ENCODE results near the gene DLG2. TPM values are rescaled to one million over a fixed set of nuclear protein-coding genes. Genes with fewer than 3 reads are reported as not detected.

DLG2 gene
- total RNA-seq, 2 experiments from 2014 or later, result 1.3 to 1.7 TPM

- Mint-ChIP-seq H3K27ac (no peak overlapping the region), H3K9me3 (peaks cover 6% of the 10 kb centered on the region), H3K27me3 (no peaks in the 10 kb centered on the region), H3K36me3 (ENCODE audit: low read depth) (no peaks in the 10 kb centered on the region), H3K4me1 (no peaks in the 10 kb centered on the region), H3K4me3 (no peak overlapping the region)
- CTCF ChIA-PET, result no interaction called here
- no peak for DNase-seq
- POLR2A ChIA-PET, result no interaction called here
These were observed 1329.6 kb downstream of the DLG2 start for GRCh38 chr11:84297570-84297969.

- H3K36me3 Mint-ChIP-seq (ENCODE audit: low read depth), result no peaks in the 10 kb centered on the region
- no peaks in the 10 kb centered on the region for H3K27me3 Mint-ChIP-seq
- no peaks in the 10 kb centered on the region for H3K4me1 Mint-ChIP-seq
- H3K9me3 Mint-ChIP-seq, result peaks cover 6% of the 10 kb centered on the region
- H3K27ac Mint-ChIP-seq, result no peak overlapping the region
- ChIA-PET POLR2A (no interaction called here), CTCF (no interaction called here)
- no peak for DNase-seq
- H3K4me3 Mint-ChIP-seq, result no peak overlapping the region
These were observed 1331.3 kb downstream of the DLG2 start for GRCh38 chr11:84295815-84296214.

GRCh38 chr11:84292955-84293354 is 1334.2 kb downstream of the DLG2 start:
- DNase-seq, result no peak
- H3K4me3 Mint-ChIP-seq, result no peak overlapping the region
- peaks cover 7% of the 10 kb centered on the region for H3K4me1 Mint-ChIP-seq
- peaks cover 6% of the 10 kb centered on the region for H3K9me3 Mint-ChIP-seq
- no peaks in the 10 kb centered on the region for H3K36me3 Mint-ChIP-seq (ENCODE audit: low read depth)
- no peaks in the 10 kb centered on the region for H3K27me3 Mint-ChIP-seq
- POLR2A ChIA-PET, result no interaction called here
- CTCF ChIA-PET, result no interaction called here
- H3K27ac Mint-ChIP-seq, result no peak overlapping the region

- no peak overlapping the region for H3K27ac Mint-ChIP-seq
- no peaks in the 10 kb centered on the region for H3K36me3 Mint-ChIP-seq (ENCODE audit: low read depth)
- H3K27me3 Mint-ChIP-seq, result no peaks in the 10 kb centered on the region
- peaks cover 7% of the 10 kb centered on the region for H3K9me3 Mint-ChIP-seq
- DNase-seq, result no peak
- ChIA-PET POLR2A (no interaction called here), CTCF (no interaction called here)
- H3K4me1 Mint-ChIP-seq, result peaks cover 7% of the 10 kb centered on the region
- H3K4me3 Mint-ChIP-seq, result no peak overlapping the region
These were observed 1335.1 kb downstream of the DLG2 start for GRCh38 chr11:84292006-84292405.

GRCh38 chr11:84290647-84291046 is 1336.5 kb downstream of the DLG2 start:
- POLR2A ChIA-PET, result no interaction called here

GRCh38 chr11:84289381-84289906 is 1337.7 kb downstream of the DLG2 start:
- peaks cover 7% of the 10 kb centered on the region for H3K4me1 Mint-ChIP-seq
- POLR2A ChIA-PET, result no interaction called here
- no peaks in the 10 kb centered on the region for H3K36me3 Mint-ChIP-seq (ENCODE audit: low read depth)
- H3K27me3 Mint-ChIP-seq, result no peaks in the 10 kb centered on the region
- peaks cover 7% of the 10 kb centered on the region for H3K9me3 Mint-ChIP-seq
- DNase-seq, result no peak
- H3K4me3 Mint-ChIP-seq, result no peak overlapping the region
- CTCF ChIA-PET, result no interaction called here
- H3K27ac Mint-ChIP-seq, result no peak overlapping the region

More at GRCh38 chr11:84290647-84291046, 1336.5 kb downstream of the DLG2 start:
- CTCF ChIA-PET, result no interaction called here
- Mint-ChIP-seq H3K27ac (no peak overlapping the region), H3K36me3 (ENCODE audit: low read depth) (no peaks in the 10 kb centered on the region), H3K9me3 (peaks cover 7% of the 10 kb centered on the region), H3K27me3 (no peaks in the 10 kb centered on the region), H3K4me3 (no peak overlapping the region), H3K4me1 (peaks cover 7% of the 10 kb centered on the region)
- no peak for DNase-seq

- H3K27me3 Mint-ChIP-seq, result no peaks in the 10 kb centered on the region
- no peaks in the 10 kb centered on the region for H3K36me3 Mint-ChIP-seq (ENCODE audit: low read depth)
- ChIA-PET POLR2A (no interaction called here), CTCF (no interaction called here)
- DNase-seq, result no peak
- H3K9me3 Mint-ChIP-seq, result peaks cover 11% of the 10 kb centered on the region
- no peaks in the 10 kb centered on the region for H3K4me1 Mint-ChIP-seq
- H3K4me3 Mint-ChIP-seq, result no peak overlapping the region
- no peak overlapping the region for H3K27ac Mint-ChIP-seq
These were observed 1353.6 kb downstream of the DLG2 start for GRCh38 chr11:84273541-84273940.

GRCh38 chr11:84270466-84270865 is 1356.7 kb downstream of the DLG2 start:
- no peak overlapping the region for H3K4me3 Mint-ChIP-seq
- peaks cover 9% of the 10 kb centered on the region for H3K9me3 Mint-ChIP-seq
- H3K4me1 Mint-ChIP-seq, result no peaks in the 10 kb centered on the region
- no peaks in the 10 kb centered on the region for H3K27me3 Mint-ChIP-seq
- CTCF ChIA-PET, result no interaction called here
- no peaks in the 10 kb centered on the region for H3K36me3 Mint-ChIP-seq (ENCODE audit: low read depth)
- POLR2A ChIA-PET, result no interaction called here
- DNase-seq, result no peak
- no peak overlapping the region for H3K27ac Mint-ChIP-seq

GRCh38 chr11:84264066-84264465 is 1363.1 kb downstream of the DLG2 start:
- H3K4me3 Mint-ChIP-seq, result no peak overlapping the region
- no peaks in the 10 kb centered on the region for H3K36me3 Mint-ChIP-seq (ENCODE audit: low read depth)
- ChIA-PET POLR2A (no interaction called here), CTCF (no interaction called here)
- H3K9me3 Mint-ChIP-seq, result peaks cover 3% of the 10 kb centered on the region
- no peaks in the 10 kb centered on the region for H3K4me1 Mint-ChIP-seq
- H3K27ac Mint-ChIP-seq, result no peak overlapping the region
- no peaks in the 10 kb centered on the region for H3K27me3 Mint-ChIP-seq
- no peak for DNase-seq

GRCh38 chr11:84261707-84262106 is 1365.4 kb downstream of the DLG2 start:
- ChIA-PET POLR2A (no interaction called here), CTCF (no interaction called here)
- H3K4me1 Mint-ChIP-seq, result no peaks in the 10 kb centered on the region
- DNase-seq, result no peak
- H3K9me3 Mint-ChIP-seq, result peaks cover 3% of the 10 kb centered on the region
- H3K27me3 Mint-ChIP-seq, result no peaks in the 10 kb centered on the region
- no peaks in the 10 kb centered on the region for H3K36me3 Mint-ChIP-seq (ENCODE audit: low read depth)
- no peak overlapping the region for H3K27ac Mint-ChIP-seq
- H3K4me3 Mint-ChIP-seq, result no peak overlapping the region

- Mint-ChIP-seq H3K27ac (no peak overlapping the region), H3K4me1 (no peaks in the 10 kb centered on the region), H3K4me3 (no peak overlapping the region), H3K36me3 (ENCODE audit: low read depth) (no peaks in the 10 kb centered on the region), H3K27me3 (no peaks in the 10 kb centered on the region), H3K9me3 (peaks cover 9% of the 10 kb centered on the region)
- ChIA-PET POLR2A (no interaction called here), CTCF (no interaction called here)
- DNase-seq, result no peak
These were observed 1366.3 kb downstream of the DLG2 start for GRCh38 chr11:84260862-84261261.

- ChIA-PET CTCF (no interaction called here), POLR2A (no interaction called here)
- no peak overlapping the region for H3K4me3 Mint-ChIP-seq
- DNase-seq, result no peak
- no peaks in the 10 kb centered on the region for H3K4me1 Mint-ChIP-seq
- no peak overlapping the region for H3K27ac Mint-ChIP-seq
- H3K9me3 Mint-ChIP-seq, result peaks cover 13% of the 10 kb centered on the region
- H3K36me3 Mint-ChIP-seq (ENCODE audit: low read depth), result no peaks in the 10 kb centered on the region
- no peaks in the 10 kb centered on the region for H3K27me3 Mint-ChIP-seq
These were observed 1370.5 kb downstream of the DLG2 start for GRCh38 chr11:84256618-84257017.

GRCh38 chr11:84255483-84255882 is 1371.7 kb downstream of the DLG2 start:
- ChIA-PET CTCF (no interaction called here), POLR2A (no interaction called here)

GRCh38 chr11:84250834-84251613 is 1376.1 kb downstream of the DLG2 start:
- H3K27ac Mint-ChIP-seq, result no peak overlapping the region
- H3K4me1 Mint-ChIP-seq, result no peaks in the 10 kb centered on the region
- POLR2A ChIA-PET, result no interaction called here
- H3K36me3 Mint-ChIP-seq (ENCODE audit: low read depth), result no peaks in the 10 kb centered on the region
- no peak for DNase-seq
- CTCF ChIA-PET, result no interaction called here
- no peaks in the 10 kb centered on the region for H3K27me3 Mint-ChIP-seq
- H3K9me3 Mint-ChIP-seq, result peaks cover 6% of the 10 kb centered on the region
- no peak overlapping the region for H3K4me3 Mint-ChIP-seq

More at GRCh38 chr11:84255483-84255882, 1371.7 kb downstream of the DLG2 start:
- H3K27me3 Mint-ChIP-seq, result no peaks in the 10 kb centered on the region
- no peaks in the 10 kb centered on the region for H3K36me3 Mint-ChIP-seq (ENCODE audit: low read depth)
- H3K27ac Mint-ChIP-seq, result no peak overlapping the region
- peaks cover 13% of the 10 kb centered on the region for H3K9me3 Mint-ChIP-seq
- no peaks in the 10 kb centered on the region for H3K4me1 Mint-ChIP-seq
- DNase-seq, result no peak
- no peak overlapping the region for H3K4me3 Mint-ChIP-seq

All from activated CD4-positive, alpha-beta memory T cell treated with anti-CD3 and anti-CD28 coated beads, Interleukin-2, amount 10 ng/mL, durations not matched to agents 7 days and 5 days (primary cell).